NCI-H446 treated with DMSO at 0.1 percent for 48 hours (cell line): ENCODE measurements around the gene FBN2.
"Not testable (repeated sequence)": the region's sequence is repeated elsewhere in the genome, so short reads cannot be mapped to it uniquely, and the experiment has no call there.

Experiments used
- DNase-seq: peaks from one replicate; lab custom pipeline; 2025; lab: John Stamatoyannopoulos, UW

Gene FBN2

DNA sequence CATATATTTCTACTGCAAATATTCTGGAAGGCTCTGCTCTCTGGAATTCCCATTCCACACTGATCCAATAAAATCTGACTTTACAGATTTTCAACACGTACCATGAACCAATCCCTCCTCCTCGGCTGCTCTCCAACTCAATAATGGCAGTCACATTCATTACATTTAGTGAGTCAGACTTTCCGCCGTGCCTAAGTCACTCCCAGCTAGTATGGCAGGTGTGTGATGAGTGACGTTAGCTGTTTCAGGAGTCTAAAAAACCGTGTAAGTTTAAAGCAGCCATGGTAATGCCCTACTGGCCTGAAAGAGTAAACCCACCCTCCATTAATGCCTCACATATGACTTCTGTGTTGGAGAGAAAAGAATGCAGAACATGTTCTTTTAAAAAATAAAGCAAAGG, 3.3 kb downstream of the FBN2 start:
- no peak for DNase-seq

DNA sequence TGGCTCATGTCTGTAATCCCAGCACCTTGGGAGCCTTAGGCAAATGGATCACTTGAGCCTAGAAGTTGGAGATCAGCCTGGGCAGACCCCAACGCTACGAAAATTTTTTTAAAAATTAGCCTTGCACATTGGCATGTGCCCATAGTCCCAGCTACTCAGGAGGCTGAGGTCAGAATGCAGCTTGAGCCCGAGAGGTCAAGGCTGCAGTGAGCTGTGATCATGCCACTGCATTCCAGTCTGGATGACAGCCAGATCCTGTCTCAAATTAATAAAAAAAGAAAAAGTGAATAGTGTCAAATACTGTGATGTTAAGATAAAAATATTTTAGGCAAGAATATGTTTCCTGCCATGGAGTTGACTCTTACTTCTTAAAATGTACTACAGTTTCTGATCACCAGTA, 5.3 kb downstream of the FBN2 start:
- DNase-seq: no peak

DNA sequence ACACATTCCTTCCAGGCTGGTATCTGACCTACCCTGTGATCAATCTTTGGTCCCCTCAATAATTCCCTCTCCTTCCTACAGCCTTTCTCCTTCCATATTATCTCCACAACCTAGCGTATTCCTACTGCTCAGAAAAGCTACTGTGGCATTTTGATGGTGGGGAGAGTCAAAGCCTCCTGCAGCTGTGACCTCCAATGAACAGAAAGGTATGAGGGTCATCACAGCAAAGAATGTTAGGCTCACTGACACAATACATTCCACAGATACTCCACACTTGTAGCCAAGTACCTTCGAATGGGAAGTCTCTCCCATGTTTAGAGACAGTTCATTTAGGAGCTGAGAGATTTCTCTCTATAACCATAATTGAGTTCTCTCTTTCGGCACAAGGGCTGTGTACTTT, 5.9 kb downstream of the FBN2 start:
- no peak for DNase-seq

DNA sequence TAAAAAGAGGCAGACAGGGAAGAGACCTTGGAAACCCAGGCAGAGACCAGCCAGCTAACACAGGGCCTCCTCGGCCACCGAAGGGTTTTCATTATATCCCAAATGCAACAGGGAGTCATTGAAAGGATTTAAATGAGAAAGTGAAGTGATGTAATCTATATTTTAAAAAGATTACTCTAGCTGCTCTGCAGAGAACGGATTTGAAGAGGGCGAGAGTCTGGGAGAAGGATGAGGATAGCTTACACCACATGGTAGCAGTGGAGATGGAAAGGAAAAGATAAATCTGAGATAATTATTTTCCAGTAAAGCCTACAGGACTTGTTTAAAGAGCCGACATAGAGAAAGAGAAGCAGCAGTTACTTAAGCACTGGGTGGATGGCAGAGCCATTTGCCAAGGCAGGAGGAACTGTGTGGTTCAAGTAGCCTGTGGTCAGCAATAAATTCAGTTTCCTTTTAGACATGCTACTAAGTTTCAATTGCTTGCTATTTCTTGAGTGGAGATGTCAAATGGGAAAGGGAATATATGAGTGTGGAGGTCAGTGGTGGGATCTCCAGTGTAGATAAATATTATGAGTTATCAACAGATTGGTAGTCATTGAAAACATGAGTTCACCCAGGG, 9.3 kb downstream of the FBN2 start:
- DNase-seq: no peak

DNA sequence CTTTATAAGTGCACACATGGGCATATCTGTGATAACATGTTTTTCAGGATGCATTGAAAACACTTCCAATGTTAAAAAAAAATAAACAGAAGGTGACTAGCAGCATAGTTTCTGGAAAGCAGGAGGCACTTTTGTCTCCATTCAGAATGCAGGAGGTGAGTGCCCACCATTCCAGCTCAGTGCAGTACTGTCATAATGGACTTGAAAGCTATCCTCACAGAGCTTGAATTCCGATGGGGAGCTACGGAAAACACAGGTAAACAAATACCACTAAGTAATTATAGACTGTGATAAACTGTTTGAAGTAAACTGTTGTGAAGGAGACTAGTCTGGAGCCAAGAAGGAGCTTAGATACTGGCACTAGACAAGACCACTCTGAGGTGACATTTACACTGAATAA, 9.9 kb downstream of the FBN2 start:
- DNase-seq: no peak

DNA sequence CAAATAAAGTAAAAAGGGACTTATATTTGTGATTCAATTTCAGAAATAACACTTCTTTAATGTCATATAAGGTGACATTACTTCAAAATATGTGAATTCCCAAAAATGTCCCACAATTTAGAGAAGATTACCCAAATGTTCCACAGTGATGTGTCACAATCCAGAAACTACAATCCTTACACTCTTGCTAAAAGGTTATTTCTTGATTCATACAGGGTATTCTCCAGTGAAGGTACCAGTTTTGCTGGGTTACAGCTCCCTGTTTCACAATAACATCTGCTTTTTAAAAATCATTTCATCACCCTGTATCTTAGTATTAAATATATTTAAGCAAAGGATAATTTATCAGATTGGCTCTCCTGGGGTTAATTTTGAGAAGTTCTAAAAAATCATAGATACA, 11.0 kb downstream of the FBN2 start:
- no peak for DNase-seq

DNA sequence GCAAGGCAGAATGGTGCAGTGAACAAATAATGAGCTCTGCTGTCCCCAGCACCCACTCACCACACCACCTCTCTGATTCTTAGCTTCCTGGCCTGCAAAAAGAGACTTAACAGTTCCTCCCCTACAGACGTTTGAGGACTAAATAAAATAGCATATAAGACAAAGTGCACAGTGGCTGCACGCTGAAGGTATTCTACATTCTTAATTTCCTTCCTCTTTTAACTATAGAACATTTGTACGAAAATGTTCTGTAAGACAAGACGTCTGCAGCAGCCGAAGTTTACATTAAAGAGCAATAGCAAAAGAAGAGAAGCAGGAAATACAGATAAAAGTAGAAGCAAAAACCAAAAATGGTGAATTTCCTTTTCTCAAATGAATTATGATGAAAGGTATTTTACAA, 15.7 kb downstream of the FBN2 start:
- DNase-seq: no peak

DNA sequence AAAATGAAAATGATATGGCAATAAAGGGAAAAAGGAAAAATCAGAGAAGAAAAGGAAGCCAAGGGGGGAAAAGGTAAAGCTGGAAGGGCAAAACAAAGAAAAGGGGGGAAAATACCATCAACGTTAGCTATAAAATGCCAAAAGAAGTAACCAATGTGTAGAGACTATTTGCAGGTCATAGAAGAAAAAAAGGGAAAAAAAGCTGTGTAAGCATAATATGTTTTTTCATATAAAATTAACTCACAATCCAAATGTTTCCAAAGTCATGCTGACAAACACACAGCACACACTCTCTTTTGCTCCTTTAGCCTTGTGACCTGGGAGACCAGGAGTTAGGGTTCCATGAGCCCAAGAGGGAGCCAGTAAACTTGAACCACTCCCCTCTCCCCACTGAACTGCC, 18.2 kb downstream of the FBN2 start:
- DNase-seq: no peak

DNA sequence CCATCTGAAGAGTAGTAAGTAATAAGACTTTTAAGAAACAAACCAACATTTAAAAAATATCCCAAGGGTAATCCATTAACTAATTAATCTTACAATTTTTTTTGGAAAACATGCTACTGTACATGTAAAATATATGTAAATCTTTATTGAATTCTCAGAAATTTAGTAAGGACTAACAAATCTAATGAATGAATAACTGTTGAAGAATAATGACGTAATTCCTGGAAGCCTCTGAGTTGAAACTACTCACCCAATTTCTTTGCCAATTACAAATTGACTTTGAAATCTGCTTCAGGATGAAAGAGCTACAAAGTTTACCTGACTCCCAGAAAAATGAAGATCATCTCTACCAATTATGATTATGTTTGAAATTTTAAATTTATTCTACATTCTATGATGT, 21.1 kb downstream of the FBN2 start:
- no peak for DNase-seq

DNA sequence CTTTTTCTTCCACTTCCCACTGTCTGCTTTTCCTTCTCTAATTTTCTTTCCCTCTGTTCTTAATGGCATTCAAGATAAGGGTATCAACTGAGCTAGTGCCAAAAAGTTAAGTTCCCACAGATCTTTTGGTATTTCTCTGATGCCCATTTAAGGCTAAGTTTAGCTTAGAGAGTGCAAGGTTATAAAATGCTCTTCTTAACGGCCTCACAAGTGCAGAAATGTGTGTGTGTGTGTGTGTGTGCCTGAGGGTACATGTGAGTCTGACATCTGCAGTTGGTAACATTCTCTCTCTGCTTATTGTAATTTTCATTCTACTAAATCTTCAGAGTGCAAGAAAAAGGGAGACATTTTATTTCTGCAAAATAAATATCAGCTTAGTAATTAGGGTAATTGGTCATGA, 24.2 kb downstream of the FBN2 start:
- DNase-seq: no peak

DNA sequence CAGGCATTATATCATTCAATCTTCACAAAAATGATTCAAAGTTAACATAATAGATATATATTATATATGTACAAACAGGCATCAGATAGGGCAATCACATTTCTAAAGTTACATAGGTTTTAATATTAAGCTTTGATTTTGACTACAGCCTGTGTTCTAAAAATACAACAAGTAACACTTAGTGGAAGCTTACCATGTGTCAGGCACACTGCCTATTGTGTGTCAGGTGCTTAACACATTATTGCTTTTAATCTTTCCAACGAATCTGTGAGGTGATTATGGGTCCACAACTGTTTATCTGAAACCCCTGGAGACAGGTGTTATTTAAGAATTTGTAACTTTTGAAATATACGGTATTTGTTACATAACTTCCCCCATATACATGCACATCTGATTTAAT, 25.2 kb downstream of the FBN2 start:
- no peak for DNase-seq

DNA sequence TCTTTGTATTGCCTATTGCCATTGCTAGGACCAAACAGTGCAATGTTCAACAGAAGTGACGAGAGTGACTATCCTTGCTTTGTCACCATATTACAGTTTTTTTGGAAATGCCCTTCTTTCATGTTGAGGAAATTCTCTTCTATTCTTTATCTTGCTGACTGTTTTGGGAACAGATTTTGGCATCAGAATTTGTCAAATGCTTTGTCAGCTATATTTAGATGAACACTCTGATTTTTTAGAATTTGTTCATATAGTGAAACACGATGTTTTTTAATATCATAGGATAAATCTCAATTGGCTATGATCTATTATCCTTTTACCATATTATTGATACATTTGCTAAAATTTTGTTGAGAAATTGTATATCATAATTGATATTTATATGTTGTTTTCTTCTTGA, 31.4 kb downstream of the FBN2 start:
- no peak for DNase-seq

DNA sequence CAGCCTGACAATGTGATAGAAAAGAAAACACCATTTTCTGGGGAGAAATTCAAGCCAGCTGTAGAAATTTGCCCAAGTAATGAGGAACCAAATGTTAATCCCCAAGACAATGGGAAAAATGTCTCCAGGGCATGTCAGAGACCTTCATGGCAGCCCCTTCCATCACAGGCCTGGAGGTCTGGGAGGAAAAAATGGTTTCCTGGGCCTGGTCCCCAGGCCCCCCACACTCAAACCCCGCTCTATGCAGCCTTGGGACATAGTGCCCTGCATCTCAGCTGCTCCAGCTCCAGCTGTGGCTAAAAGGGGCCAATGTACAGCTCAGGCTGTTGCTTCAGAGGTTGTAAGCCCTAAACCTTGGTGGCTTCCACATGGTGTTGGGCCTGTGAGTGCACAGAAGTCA, 34.3 kb downstream of the FBN2 start:
- DNase-seq: not testable (repeated sequence)

DNA sequence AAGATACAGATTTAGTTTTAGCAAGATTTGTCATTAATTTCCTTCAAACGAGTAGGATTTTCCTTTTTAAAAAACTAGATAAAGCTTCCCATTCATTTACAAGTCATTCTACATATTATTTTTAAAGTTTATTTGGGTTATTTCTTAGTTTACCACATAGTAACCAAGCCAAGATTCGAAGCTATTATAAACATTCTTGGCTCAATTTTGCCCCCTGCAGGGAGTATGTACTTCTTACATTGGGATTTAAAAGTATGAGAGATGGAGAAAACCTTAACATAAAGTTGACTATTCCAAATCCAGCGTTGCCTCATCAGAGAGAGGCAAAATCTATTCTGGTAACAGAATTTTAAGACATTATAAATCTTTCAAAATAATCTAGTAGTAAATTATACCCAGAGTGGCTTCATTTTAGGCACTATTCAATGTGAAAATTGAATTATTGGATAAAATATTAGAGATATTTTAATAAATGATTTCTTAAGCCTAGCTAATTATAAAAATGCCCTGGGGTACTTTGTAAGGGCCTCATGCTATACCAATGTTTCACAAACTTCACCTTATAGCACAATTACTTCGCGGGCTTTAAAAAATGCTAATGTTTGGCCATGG, 39.1 kb downstream of the FBN2 start:
- no peak for DNase-seq

DNA sequence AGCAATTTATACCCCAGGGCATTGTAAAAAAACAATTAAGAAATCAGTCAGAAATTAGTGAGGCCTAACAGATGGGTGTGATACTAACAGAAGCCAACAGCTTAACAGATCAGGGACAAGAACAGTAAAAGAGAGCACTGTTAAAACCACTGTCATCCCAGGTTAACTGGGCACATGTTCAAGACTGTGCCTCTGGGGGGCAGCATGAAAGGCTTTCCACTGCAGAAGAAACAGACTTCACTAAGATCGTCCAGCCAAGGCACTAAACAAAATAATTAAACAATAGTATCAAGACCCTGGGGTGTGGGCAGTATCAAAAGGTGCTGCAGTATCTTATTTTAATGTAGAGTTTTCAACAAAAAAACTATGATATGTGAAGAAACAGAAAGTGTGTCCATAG, 43.5 kb downstream of the FBN2 start:
- DNase-seq: no peak

DNA sequence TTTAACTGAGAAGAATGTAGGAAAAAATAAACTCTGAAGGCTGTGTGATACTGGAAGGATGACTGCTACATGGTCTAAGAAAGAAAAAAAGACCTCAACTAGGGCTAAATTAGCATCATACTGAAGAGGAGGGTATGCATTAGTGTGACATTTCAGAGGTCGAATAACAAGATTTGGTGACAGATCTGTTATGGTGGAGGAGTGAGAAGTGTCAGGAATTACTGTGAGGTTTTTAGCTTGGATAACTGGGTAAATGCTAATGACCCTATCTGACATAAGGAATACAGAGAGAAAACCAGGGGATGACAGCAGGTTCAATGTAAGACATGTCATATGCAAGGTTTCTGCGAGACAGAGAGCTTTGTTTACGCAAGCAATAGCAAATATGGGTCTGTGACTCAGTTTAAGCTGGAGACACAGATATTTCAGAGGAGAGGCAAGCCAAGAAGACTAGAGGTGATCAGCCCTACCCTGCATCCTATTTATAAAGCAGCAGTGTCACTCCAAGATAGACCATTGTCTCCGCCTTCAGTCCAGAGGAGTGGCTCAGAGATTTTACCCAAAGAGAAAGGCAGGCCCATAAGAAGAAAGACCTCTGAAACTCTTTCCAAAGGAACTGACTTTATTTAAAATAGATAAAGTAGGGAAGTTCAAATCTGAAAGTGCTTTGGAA, 44.3 kb downstream of the FBN2 start:
- no peak for DNase-seq

DNA sequence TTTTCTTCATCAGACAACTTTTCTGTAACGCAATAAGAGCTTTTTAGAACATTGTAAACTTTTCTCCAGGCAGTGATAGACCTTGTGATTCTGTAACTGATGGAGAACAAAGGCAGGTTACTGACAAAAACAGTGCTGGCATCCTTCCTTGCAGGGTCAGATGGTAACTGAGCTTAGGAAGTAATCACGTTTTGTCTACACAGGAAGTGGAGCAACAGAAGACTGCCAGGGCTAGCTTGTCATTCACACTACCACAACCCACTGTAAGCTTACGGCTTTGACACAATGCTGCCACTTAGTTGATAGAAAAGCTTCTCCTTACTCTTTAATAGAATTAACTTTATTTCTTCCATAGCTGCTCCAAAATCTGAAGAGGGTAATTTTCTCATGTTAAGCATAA, 46.8 kb downstream of the FBN2 start:
- DNase-seq: no peak

DNA sequence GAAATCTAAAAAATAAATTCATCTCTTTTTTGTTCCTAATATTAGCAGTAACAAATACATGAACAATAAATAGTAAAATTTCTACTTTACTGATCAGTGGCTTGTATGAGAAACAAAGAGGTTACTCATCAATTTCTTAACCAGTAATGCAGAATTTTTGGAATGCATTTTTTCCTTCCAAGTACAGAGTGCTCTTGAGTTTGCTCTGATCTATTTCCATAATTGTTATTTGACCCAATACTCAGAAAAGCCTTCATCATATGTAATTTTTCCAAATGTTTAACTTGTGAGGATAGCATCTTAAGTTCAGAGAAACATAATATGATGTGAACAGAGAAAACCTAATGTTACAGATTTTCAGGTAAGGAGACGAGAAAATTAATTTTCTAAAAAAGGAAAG, 47.3 kb downstream of the FBN2 start:
- DNase-seq: no peak

DNA sequence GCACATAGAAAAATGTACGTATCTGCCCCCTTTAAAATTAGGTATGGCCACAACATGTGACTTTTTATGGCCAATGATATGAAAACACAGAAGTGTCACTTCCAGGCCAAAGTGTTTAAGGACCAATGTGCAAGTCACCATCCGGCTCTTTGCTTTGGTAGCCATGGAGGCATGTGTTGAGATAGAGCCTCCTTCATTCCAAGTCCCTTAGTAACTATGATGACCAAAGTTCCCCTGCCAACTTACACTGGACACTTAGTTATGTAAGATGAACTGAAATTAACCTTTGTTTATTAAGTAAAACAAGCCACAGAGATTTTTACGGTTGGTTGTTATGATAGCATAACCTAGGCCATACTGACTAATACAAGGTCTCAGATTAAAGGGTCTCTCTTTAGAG, 51.0 kb downstream of the FBN2 start:
- no peak for DNase-seq

DNA sequence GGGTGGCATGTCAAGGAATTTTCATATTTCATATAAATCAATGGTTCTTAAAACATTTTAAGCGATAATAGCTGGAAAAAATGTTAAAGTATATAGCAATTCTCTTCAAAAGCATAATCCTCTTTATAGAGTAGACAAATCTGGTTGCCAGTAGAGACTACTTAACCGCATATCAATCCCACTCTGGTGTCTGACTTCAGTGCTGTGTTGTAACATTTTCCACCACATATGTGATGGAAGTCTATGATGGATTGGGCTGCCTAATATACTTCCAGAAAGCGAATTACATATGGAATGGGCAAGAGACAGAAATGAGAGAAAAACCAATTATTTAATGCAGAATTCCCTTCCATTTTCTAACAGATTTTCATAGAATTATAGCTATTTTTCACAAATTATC, 54.3 kb downstream of the FBN2 start:
- DNase-seq: no peak

DNA sequence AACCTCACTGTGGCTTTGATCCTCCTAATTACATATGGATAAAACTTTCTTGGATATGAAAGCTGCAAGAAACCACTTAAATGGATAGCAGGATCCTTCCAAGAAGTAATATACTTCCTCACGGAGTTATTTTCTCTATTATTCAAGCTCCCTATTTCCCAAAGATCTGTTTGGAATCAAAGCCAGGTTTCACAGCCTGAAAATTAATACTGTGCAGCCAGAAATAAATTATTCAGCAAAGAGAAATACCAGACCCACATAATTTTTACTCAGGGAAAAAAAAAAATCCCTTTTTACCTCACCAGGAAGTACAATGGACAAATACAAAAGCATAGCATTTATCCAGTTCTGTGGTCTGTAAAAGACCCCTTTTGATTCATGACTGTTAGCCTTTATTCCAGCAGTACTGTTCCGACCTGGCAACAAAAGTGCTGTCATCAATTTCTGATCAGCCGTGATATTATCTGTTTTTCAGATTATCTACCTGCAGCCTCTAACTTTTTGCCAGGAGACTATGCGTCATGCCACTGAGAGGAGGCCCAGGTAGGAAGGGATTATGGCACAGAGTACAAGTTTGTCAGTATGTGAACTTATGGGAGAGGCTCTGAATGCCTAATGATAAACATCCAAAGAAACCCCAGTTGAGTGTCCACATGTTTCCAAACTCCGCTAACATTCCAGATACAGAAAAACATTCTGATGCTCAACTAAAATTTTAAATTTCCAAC, 57.0 kb downstream of the FBN2 start:
- no peak for DNase-seq

DNA sequence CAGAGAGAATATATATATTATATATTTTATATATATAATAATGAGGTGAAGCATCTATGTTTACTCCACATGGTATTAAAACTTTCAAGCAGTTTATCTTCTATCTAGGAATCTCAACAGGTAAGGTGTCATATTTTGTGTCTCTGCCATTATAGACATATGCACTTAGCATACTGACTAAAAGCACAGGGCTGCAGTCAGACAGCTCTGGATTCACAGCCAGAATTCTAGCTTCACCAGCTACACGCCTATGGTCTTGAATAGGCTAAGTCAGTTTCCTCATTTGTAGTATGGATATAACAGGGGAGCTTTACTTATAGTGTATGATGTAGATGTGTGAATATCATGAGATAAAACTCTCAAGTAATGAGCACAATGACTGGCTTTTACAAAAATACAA, 57.9 kb downstream of the FBN2 start:
- no peak for DNase-seq
